Esophagus squamous epithelium (tissue), 4 donors: ENCODE data around the gene TMA7.

Source experiments
- POLR2A ChIP-seq, 4 donors: fragments of 450-650 bp; IDR thresholded peaks; one replicate each; pipeline ENCODE4 v1.6.1; 2017; ENCODE audit warnings: antibody characterized with exemption in 4 of 4, mild to moderate bottlenecking in 4 of 4, moderate library complexity in 3 of 4
- TF ChIP-seq, protein P1 (sequence below), 6 experiments: fragments of 450-650 bp in 4 of 6; fragments of 200-600 bp in 2 of 6; sonication (generic) in 2 of 6; IDR thresholded peaks; one replicate each; pipeline ENCODE4 v1.5.1; 2016 to 2019; ENCODE audit warnings: antibody characterized with exemption in 6 of 6, mild to moderate bottlenecking in 4 of 6, moderate library complexity in 4 of 6

DNA sequence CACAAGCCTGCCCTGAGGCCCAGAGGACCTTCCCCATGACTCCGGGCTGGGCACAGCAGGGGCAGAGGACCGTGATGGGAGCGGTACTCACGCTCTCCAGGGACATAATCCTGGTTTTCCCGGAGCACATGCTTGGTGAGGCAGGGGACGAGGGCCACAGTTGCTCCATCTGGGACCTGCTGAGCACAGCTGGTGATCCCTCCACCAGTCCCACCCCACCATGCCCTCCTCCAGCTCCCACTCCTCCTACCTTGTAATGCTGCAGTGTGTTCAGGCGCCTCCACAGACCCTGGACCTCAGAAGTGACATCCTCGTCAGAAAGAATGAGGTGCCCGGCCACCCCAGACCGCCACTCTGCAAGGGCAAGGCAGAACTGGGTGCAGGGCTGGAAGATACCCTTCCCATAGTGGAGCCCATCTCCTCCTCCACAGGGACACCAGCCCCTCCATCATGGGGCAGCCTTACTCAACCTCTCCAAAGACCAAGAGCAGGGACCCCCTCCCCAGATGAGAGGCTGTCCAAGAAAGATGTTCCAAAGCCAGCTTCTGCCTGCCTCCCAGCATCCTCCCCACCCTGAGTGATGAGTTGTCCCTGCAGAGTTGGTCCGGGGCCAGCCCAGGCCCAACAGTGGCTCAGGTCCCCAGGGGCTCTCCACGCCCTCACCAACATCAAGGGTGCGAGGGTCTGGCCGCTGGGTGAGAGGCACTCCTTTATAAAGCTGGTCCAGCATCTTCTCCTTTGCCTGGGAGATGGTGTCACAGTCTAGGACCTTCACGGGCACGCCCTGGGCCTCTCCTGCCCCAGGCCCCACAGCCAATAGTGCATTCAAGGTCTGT lies 29.6 kb upstream of the TMA7 start:
- TF ChIP-seq, protein P1, sequence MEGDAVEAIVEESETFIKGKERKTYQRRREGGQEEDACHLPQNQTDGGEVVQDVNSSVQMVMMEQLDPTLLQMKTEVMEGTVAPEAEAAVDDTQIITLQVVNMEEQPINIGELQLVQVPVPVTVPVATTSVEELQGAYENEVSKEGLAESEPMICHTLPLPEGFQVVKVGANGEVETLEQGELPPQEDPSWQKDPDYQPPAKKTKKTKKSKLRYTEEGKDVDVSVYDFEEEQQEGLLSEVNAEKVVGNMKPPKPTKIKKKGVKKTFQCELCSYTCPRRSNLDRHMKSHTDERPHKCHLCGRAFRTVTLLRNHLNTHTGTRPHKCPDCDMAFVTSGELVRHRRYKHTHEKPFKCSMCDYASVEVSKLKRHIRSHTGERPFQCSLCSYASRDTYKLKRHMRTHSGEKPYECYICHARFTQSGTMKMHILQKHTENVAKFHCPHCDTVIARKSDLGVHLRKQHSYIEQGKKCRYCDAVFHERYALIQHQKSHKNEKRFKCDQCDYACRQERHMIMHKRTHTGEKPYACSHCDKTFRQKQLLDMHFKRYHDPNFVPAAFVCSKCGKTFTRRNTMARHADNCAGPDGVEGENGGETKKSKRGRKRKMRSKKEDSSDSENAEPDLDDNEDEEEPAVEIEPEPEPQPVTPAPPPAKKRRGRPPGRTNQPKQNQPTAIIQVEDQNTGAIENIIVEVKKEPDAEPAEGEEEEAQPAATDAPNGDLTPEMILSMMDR (IDR thresholded peaks at IDR 0.05) = no peak
- no peak for TF ChIP-seq POLR2A (IDR thresholded peaks at IDR 0.05)
